HG03025 (cell line): ENCODE measurements around the gene APOC4.
"Not testable (repeated sequence)": the region's sequence is repeated elsewhere in the genome, so short reads cannot be mapped to it uniquely, and the experiment has no call there.

ENCODE experiments used
- ATAC-seq: cut with Tn5 transposase; IDR thresholded peaks from one replicate; pipeline ENCODE4 v1.9.1; 2021; ENCODE audit warnings: mild to moderate bottlenecking, moderate library complexity; ENCODE audit not compliant: unreplicated experiment, low FRiP score

Gene APOC4

GRCh38 chr19:44955505-44956439, 13.7 kb downstream of the APOC4 start:
- peak; percentile 4 for ATAC-seq

DNA sequence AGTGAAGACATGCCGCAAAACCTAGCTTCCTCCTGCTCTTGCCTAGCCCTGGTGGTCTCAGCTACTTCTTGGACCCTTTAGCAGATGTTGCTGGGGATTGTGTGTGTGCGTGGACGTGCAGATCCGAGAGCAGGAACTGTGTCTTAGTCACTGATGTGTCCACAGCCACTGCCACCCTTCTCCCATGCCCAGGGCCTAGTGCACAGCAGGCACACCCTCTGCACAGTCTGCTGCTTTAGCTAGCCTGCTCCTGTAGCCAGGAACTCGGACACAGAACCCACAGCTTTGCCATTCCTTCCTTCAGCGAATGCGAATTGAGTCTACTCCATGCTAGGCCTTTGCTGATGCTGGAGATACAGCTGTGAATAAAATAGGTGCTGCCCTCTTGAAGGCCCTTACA, 15.5 kb downstream of the APOC4 start:
- ATAC-seq: no peak

DNA sequence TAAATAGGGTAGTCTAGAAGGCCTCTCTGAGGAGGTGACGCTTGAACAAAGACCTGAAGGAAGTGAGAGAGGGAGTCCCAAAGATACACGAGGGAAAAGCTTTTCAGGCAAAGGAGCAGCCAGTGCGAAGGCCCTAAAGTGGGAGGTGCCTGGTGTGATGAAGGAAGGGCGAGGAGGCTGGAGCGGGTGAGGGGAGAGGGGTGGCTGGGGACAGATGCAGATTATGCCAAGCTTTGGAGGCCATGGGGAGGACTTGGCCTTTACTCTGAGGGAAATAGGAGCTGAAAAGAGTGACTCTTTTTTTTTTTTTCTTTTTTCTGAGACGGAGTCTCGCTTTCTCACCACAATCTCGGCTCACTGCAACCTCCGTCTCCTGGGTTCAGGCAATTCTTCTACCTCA, 16.1 kb downstream of the APOC4 start:
- no peak for ATAC-seq

DNA sequence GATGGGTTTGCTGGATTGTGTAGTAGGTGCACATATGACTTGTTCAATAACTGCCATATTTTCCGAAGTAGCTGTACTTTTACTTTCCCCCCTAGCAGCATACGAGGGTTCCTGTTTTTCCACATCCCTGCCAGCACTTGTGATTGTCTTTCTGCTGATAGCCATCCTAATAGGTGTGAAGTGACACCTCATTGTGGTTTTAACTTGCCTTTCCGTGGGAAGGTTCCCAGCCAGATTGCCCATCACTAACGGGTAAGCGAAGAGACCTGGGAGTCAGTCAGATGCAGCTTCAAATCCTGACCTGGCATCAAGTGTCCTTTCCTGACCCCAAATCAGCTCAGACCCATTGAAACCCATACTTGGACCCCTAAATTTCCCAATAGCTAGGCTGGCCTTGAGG, 17.7 kb downstream of the APOC4 start:
- no peak for ATAC-seq

GRCh38 chr19:44960906-44961728, 19.1 kb downstream of the APOC4 start:
- ATAC-seq: no peak

DNA sequence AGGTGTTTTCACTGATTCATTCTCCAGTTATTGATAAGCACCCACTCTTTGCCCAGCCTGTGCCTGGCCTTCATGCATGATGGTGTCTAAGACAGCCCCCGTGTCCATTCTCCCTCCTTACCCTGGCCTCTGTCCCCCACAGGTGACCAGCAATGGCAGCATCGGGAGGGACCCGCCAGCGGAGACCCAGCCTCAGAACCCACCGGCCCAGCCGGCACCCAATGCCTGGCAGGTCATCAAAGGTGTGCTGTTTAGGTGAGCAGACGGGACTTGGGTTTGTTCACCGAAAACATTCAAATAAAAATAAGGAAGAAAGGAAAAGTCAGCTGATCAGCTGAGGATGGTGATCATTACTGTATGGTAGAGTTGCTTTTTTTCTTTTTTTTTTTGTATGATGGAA, 19.8 kb downstream of the APOC4 start:
- ATAC-seq: no peak

DNA sequence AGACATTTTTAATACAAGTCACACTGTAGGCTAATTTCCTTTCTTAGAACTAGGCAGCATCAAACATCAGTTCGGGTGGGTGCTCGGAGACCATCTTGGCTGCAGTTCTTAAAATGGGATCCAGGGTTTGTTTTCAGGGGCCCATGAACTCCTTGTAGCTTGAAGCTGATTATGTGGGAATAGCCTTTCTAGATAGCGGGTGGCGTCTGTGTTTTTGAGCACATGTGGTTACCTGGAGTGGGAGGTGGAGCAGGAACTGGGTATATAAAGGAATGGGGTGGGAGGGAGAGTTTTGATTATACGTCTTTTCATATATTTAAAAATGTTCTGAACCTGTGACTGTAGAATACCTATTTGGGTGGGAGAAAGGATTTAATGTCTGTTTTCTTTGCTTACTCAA, 26.1 kb downstream of the APOC4 start:
- no peak for ATAC-seq

- ATAC-seq: no peak
These were observed 26.6 kb downstream of the APOC4 start for GRCh38 chr19:44968670-44969069.

DNA sequence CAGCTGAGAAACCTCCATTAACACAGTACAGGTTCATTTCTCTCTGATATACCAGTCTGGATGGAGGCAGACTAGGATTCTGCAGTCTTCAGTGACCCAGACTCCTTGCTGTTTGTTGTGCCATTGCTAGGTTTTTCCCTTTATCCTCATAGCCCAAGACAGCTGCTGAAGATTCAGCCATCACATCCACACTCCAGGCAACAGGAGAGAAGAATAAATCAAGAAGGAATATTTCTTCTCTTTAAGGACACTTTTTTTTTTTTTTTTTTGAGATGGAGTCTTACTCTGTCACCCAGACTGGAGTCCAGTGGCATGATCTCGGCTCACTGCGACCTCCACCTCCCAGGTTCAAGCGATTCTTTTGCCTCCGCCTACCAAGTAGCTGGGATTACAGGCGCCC, 27.4 kb downstream of the APOC4 start:
- ATAC-seq: no peak

DNA sequence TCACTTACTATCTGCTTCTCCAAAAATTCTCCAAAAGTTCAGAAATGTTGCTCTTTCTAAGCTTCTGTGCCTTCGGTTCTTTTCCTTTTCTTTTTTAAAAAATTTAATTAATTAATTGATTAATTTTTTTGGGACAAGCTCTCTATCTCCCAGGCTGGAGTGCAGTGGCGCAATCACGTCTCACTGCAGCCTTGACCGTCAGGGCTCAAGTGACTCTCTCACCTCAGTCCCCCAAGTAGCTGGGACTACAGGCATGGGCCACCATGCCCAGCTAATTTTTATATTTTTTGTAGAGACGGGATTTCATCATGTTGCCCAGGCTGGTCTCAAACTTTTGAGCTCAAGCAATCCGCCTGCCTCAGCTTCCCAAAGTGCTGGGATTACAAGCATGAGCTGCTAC, 29.4 kb downstream of the APOC4 start:
- ATAC-seq: not testable (repeated sequence)

DNA sequence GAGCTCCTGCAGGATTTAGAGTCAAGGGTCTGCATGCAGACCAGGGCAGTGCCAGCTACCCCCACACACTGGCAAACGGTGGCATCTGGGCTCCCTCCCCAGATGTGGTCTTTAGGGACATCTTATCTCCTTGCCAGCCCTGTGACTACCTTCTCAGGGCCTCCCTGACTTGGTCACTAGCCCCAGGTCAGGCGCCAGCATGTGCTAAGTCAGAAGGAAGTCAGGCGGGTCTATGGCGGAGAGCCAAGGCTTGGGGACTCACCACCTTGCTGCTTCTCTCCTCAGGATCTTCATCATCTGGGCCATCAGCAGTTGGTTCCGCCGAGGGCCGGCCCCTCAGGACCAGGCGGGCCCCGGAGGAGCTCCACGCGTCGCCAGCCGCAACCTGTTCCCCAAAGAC, 30.8 kb downstream of the APOC4 start:
- no peak for ATAC-seq

GRCh38 chr19:44973982-44974735, 32.1 kb downstream of the APOC4 start:
- ATAC-seq: no peak

- ATAC-seq: no peak
These were observed 32.8 kb downstream of the APOC4 start for GRCh38 chr19:44974857-44975256.

DNA sequence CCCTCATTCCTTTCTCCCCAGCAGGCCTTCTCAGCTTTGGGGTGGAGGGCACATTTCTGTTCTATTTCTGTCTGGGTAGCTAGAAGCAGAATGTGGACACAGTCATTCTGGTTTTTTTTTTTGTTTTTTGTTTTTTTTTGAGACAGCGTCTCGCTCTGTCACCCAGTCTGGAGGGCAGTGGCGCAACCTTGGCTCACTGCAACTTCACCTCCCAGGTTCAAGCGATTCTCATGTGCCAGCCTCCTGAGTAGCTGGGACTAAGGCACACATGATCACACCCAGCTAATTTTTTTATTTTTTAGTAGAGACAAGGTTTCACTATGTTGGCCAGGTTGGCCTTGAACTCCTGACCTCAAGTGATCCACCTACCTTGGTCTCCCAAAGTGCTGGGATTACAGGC, 33.4 kb downstream of the APOC4 start:
- ATAC-seq: no peak

- no peak for ATAC-seq
These were observed 42.0 kb downstream of the APOC4 start for GRCh38 chr19:44984005-44984404.

DNA sequence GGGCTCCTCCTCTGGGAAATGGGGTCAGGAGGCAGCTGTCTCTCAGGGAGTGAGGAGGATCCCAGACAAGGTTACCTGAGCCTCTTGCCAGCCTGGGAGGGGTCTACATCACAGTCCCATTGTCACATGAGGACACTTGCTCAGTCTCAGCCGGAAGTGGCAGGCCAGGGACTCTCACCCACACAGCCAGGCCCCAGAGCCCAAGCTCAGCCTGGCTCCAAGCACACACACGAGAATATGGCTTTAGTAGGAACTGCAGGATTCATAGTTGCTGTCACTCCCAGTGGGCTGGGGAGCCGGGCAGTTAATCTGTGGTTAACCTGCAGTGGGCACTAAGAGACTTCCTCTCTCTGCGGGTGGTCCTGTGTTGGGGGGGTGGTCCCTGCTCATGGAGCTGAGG, 43.4 kb downstream of the APOC4 start:
- ATAC-seq: no peak

- ATAC-seq: no peak
These were observed 44.4 kb downstream of the APOC4 start for GRCh38 chr19:44986389-44986788.

- no peak for ATAC-seq
These were observed 45.2 kb downstream of the APOC4 start for GRCh38 chr19:44987148-44987675.

GRCh38 chr19:44988273-44988672, 46.2 kb downstream of the APOC4 start:
- ATAC-seq: no peak

DNA sequence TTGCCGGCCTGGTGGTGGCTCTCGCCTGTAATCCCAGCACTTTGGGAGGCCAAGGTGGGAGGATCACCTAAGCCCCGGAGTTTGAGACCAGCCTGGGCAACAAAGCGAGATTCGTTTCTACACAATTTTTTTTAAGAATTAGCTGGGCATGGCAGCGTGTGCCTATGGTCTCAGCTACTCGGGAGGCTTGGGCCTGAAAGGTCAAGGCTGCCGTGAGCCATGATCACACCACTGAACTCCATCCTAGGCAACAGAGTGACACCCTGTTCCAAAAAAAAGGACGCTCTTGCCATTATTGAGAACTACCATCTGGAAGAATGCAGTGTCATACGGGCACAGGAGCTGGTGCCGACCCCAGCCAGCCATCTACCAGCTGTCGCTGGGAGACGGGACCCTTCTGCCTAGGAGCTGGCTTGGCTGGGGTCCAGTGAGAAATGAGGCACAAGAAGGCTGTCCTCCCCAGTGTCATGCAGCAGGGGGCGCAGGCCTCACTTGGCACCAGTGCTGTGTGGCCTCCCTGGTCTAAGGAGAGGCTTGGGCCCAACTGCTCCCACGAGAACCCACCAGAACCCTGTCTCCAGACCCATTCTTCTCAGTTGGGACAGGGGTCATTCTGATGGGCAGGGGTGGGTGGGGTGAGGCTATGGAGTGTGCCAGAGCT, 47.0 kb downstream of the APOC4 start:
- no peak for ATAC-seq
